ENCODE data around the gene AFF1.
"Not testable (repeated sequence)": the region's sequence is repeated elsewhere in the genome, so short reads cannot be mapped to it uniquely, and the experiment has no call there.

The AFF1 gene

GRCh38 chr4:86959588-86960500 lies 25.0 kb downstream of the AFF1 start:
- peak; percentile 44 for DNase-seq

GRCh38 chr4:86960557-86960961 lies 25.7 kb downstream of the AFF1 start:
- peak; percentile 44 for DNase-seq

GRCh38 chr4:86961116-86961515 lies 26.3 kb downstream of the AFF1 start:
- peak; percentile 14 for DNase-seq

GRCh38 chr4:86961605-86962295 lies 26.9 kb downstream of the AFF1 start:
- DNase-seq, result peak; percentile 83

- DNase-seq, result no peak
Observed at GRCh38 chr4:86963697-86964096, 28.9 kb downstream of the AFF1 start.

- no peak for DNase-seq
Observed at GRCh38 chr4:86965019-86965976, 30.5 kb downstream of the AFF1 start.

GRCh38 chr4:86967073-86967472 lies 32.3 kb downstream of the AFF1 start:
- no peak for DNase-seq

- DNase-seq, result no peak
Observed at GRCh38 chr4:86967798-86968197, 33.0 kb downstream of the AFF1 start.

- no peak for DNase-seq
Observed at GRCh38 chr4:86968547-86968946, 33.7 kb downstream of the AFF1 start.

GRCh38 chr4:86970447-86971354 lies 35.9 kb downstream of the AFF1 start:
- peak; percentile 69 for DNase-seq

GRCh38 chr4:86971355-86971683 lies 36.5 kb downstream of the AFF1 start:
- no peak for DNase-seq

GRCh38 chr4:86972997-86973396 lies 38.2 kb downstream of the AFF1 start:
- DNase-seq, result peak; percentile 87

GRCh38 chr4:86973668-86974067 lies 38.9 kb downstream of the AFF1 start:
- DNase-seq, result peak; percentile 40

GRCh38 chr4:86974551-86974994 lies 39.8 kb downstream of the AFF1 start:
- DNase-seq, result no peak

GRCh38 chr4:86975927-86976326 lies 41.1 kb downstream of the AFF1 start:
- no peak for DNase-seq

GRCh38 chr4:86976801-86977485 lies 42.1 kb downstream of the AFF1 start:
- DNase-seq, result no peak

- DNase-seq, result peak; percentile 61
Observed at GRCh38 chr4:86977621-86978184, 42.9 kb downstream of the AFF1 start.

GRCh38 chr4:86978709-86979108 lies 43.9 kb downstream of the AFF1 start:
- no peak for DNase-seq

- DNase-seq, result no peak
Observed at GRCh38 chr4:86980230-86980629, 45.4 kb downstream of the AFF1 start.

- DNase-seq, result no peak
Observed at GRCh38 chr4:86981789-86982188, 47.0 kb downstream of the AFF1 start.

- not testable (repeated sequence) for DNase-seq
Observed at GRCh38 chr4:86985852-86986251, 51.0 kb downstream of the AFF1 start.

All from NCI-H510A treated with DMSO at 0.1 percent for 48 hours (cell line).